Ovary (tissue), 3 donors: ENCODE results near the gene TRMU.

Experiments
- EP300 ChIP-seq: sonication (generic); formaldehyde crosslinking; IDR thresholded peaks from one replicate; pipeline ENCODE4 v1.6.1; 2017; ENCODE audit warnings: antibody characterized with exemption
- POLR2A ChIP-seq: fragments of 450-650 bp; IDR thresholded peaks from one replicate; pipeline ENCODE4 v1.6.1; 2017; ENCODE audit warnings: antibody characterized with exemption, mild to moderate bottlenecking, moderate library complexity
- TF ChIP-seq, protein P1 (sequence below), 3 donors: fragments of 450-650 bp in 2 of 3; fragments of 200-600 bp in 1 of 3; IDR thresholded peaks; one replicate each; pipeline versions ENCODE4 v1.5.1 to v1.8.0; 2016 to 2022; ENCODE audit warnings: antibody characterized with exemption in 3 of 3, mild to moderate bottlenecking in 1 of 3
- donor health status: DM: no; HTN: no; CAD: no.

DNA sequence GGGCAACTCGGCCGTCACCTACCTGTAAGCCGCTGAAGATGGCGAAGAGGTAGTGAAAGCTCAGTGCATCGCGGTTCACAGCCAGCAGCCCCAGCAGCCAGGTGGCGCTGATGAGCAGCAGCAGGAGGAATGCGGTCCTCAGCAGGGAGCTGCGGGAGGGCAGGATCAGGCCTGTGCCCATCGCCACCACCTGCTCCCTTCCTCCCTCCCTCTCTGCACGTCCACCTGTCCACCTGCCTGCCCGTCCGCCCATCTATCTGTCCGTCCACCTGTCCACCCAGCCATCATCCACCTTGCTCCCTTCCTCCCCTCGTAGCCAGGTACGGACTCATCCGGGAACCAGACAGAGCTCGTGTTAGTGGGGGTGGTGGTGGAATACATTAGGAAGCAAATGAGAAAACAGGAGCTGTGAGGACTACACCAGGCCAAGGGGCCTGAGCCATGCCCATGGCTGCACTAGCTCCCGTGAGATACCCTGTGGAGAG lies 32.2 kb downstream of the TRMU start:
- no peak for TF ChIP-seq POLR2A
- TF ChIP-seq EP300 = no peak
- TF ChIP-seq, protein P1, sequence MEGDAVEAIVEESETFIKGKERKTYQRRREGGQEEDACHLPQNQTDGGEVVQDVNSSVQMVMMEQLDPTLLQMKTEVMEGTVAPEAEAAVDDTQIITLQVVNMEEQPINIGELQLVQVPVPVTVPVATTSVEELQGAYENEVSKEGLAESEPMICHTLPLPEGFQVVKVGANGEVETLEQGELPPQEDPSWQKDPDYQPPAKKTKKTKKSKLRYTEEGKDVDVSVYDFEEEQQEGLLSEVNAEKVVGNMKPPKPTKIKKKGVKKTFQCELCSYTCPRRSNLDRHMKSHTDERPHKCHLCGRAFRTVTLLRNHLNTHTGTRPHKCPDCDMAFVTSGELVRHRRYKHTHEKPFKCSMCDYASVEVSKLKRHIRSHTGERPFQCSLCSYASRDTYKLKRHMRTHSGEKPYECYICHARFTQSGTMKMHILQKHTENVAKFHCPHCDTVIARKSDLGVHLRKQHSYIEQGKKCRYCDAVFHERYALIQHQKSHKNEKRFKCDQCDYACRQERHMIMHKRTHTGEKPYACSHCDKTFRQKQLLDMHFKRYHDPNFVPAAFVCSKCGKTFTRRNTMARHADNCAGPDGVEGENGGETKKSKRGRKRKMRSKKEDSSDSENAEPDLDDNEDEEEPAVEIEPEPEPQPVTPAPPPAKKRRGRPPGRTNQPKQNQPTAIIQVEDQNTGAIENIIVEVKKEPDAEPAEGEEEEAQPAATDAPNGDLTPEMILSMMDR (IDR thresholded peaks at IDR 0.05) = no peak
